Transverse colon (tissue), 3 donors: Measurements from ENCODE around the gene PVALB.

Experiments
- CTCF ChIP-seq, 5 experiments: fragments of 200-600 bp in 3 of 5; fragments of 450-650 bp in 2 of 5; sonication (generic) in 3 of 5; IDR thresholded peaks; 1 replicate in 2 of 5; 2 replicates in 3 of 5; pipeline ENCODE4 v1.5.1; 2016 to 2017; ENCODE audit warnings: antibody characterized with exemption in 5 of 5, inconsistent platforms in 3 of 5, mild to moderate bottlenecking in 2 of 5, moderate library complexity in 1 of 5
- POLR2A ChIP-seq: fragments of 450-650 bp; IDR thresholded peaks from one replicate; pipeline ENCODE4 v1.6.1; 2016; ENCODE audit warnings: antibody characterized with exemption, mild to moderate bottlenecking, moderate library complexity

- TF ChIP-seq CTCF (IDR thresholded peaks at IDR 0.05) (no peak), POLR2A (no peak)
These were observed 52.8 kb downstream of the PVALB start for GRCh38 chr22:36764060-36764459.
